Measurements from ENCODE around the gene PSMB7.

PSMB7 gene

DNA sequence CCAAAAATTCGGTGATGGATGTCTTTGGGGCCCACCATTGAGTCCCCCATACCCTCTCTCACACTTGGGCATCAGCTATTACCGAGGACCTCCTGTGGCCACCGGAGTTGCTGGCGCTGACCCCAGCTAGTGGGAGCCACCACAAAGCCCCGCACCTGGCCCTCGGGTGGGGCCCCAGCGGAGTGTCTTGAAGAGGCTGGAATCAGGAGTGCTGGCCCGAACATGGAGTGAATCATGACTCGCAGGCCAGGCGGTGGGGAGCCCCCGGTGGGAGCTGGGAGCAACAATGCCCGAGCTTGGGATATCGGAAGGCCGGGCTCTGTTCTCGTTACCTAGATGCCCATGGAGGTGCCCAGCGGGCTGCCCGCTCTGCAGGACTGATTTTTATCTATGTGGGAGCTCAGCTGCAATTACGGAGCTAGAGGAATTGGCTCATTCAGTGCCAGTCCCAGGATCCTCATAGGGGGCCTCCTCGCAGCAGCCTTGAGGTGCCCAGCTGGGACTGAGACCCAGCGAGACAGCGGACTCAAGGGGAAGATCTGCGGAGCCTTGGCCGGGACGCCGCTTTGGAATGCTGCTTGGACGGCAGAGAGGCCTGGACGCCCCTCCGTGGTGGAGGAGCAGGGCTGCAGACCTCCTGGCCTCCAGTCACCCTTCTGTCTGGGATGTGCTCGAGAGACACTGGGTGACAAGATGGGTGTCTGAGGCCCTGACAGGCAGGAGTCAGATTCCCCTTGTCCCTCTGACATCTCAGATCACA lies 70.8 kb downstream of the PSMB7 start:
- Histone ChIP-seq H3K4me1 (ENCODE audit: control insufficient read depth, low read depth, low read length) (peaks cover 13% of the 10 kb centered on the region), H3K27ac (ENCODE audit: low read length) (no peak overlapping the region), H3K9ac (ENCODE audit: low read length) (no peak overlapping the region), H3K4me3 (ENCODE audit: low read length) (no peak overlapping the region), H3K36me3 (ENCODE audit: control insufficient read depth, low read depth, low read length) (peaks cover 12% of the 10 kb centered on the region), H3K9me3 (ENCODE audit: control insufficient read depth, low read depth, low read length) (no peaks in the 10 kb centered on the region), H3K27me3 (ENCODE audit: control insufficient read depth, insufficient read depth, low read length) (no peaks in the 10 kb centered on the region)

DNA sequence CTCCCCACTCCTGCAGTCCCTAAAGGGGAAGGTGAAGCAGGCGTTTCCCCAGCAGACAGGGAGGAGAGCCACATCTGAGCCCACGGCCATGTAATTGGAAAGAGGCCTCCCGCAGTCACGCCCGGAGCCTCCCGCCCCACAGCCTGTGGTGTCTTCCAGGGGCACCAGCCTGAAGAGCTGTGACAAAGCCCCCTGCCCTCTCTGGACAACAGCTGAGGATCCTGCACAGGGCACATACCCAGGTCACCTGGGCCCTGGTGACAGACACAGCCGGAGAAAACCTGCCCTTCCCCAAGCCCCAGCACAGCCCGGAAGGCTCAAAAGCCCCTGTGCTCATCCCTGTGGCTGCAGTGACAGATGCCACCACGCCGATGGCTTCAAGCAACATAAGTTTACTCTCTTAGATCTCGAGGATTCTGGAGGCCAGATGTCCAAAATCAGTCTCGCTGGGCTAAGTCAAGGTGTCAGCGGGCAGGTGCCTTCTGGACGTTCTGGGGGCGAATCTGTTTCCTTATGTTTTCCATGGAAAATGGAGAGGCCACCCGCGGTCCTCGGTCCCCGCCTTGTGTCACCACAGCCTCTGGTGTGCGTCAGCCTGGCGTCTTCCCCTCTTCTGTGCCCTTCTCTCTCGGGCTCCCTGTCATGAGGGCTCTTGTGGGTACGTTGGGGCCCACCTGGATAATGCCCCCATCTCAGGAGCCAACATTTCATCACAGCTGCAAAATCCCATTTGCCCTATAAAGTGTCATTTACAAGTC lies 71.5 kb downstream of the PSMB7 start:
- Histone ChIP-seq H3K9me3 (ENCODE audit: control insufficient read depth, low read depth, low read length) (no peaks in the 10 kb centered on the region), H3K9ac (ENCODE audit: low read length) (no peak overlapping the region), H3K4me1 (ENCODE audit: control insufficient read depth, low read depth, low read length) (peaks cover 13% of the 10 kb centered on the region), H3K4me3 (ENCODE audit: low read length) (no peak overlapping the region), H3K36me3 (ENCODE audit: control insufficient read depth, low read depth, low read length) (peaks cover 6% of the 10 kb centered on the region), H3K27me3 (ENCODE audit: control insufficient read depth, insufficient read depth, low read length) (no peaks in the 10 kb centered on the region), H3K27ac (ENCODE audit: low read length) (no peak overlapping the region)

DNA sequence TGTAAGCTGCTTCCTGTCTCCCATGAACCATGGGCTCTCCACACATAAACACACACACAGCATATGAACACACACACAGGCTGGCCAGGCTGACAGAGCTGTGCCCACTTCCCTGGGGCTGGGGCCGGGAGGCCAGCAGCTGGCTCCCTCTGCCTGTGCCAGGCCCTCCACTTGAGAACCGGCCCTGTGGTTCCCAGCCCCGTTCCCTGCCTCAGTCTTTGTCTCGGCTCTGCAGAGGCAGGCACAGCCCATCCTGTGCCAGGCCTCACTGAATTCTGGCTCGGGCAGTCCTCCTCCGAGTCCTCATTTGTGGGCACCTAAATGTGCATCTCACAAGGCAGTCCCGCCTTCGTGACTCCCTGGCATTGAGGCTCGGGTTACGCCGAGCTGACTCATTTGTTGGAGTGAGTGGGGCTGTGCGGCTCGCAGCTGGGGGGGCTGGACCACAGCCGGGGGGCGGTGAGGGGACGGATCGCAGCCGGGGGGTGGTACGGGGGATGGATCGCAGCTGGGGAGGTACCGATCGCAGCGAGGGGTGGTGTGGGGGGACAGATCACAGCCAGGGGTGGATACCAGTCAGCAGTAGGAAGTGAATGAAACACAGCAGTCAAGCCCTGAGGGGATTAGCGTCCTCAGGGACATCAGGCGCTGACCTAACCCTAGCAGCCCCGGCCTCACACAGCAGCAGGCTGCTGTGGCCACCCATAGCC lies 72.3 kb downstream of the PSMB7 start:
- Histone ChIP-seq H3K27ac (ENCODE audit: low read length) (no peak overlapping the region), H3K9me3 (ENCODE audit: control insufficient read depth, low read depth, low read length) (no peaks in the 10 kb centered on the region), H3K9ac (ENCODE audit: low read length) (no peak overlapping the region), H3K27me3 (ENCODE audit: control insufficient read depth, insufficient read depth, low read length) (no peaks in the 10 kb centered on the region), H3K4me3 (ENCODE audit: low read length) (no peak overlapping the region), H3K36me3 (ENCODE audit: control insufficient read depth, low read depth, low read length) (no peaks in the 10 kb centered on the region), H3K4me1 (ENCODE audit: control insufficient read depth, low read depth, low read length) (peaks cover 13% of the 10 kb centered on the region)

DNA sequence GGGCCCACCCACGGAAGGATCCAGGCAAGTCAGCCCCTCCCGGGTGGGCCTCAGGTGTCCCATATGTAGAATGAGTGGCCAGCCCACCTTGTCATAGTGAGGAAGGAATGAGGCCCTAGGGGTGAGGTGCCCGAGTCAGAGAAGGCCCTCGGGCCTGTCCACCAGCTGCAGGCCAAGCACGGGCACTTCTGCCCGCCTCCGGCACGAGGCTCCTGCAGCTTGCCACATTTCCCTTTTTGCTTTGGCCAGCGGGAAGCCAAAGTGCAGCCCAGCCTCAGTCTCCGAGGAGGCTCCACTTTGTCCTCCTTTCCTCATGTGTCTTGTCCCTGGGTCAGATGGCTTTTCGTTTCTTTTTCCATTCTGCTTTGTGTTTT lies 72.9 kb downstream of the PSMB7 start:
- no peaks in the 10 kb centered on the region for H3K36me3 ChIP-seq (ENCODE audit: control insufficient read depth, low read depth, low read length)
- no peak overlapping the region for H3K4me3 ChIP-seq (ENCODE audit: low read length)
- H3K27ac ChIP-seq (ENCODE audit: low read length) = no peak overlapping the region
- no peaks in the 10 kb centered on the region for H3K27me3 ChIP-seq (ENCODE audit: control insufficient read depth, insufficient read depth, low read length)
- H3K9ac ChIP-seq (ENCODE audit: low read length) = no peak overlapping the region
- H3K4me1 ChIP-seq (ENCODE audit: control insufficient read depth, low read depth, low read length) = peaks cover 13% of the 10 kb centered on the region
- no peaks in the 10 kb centered on the region for H3K9me3 ChIP-seq (ENCODE audit: control insufficient read depth, low read depth, low read length)

DNA sequence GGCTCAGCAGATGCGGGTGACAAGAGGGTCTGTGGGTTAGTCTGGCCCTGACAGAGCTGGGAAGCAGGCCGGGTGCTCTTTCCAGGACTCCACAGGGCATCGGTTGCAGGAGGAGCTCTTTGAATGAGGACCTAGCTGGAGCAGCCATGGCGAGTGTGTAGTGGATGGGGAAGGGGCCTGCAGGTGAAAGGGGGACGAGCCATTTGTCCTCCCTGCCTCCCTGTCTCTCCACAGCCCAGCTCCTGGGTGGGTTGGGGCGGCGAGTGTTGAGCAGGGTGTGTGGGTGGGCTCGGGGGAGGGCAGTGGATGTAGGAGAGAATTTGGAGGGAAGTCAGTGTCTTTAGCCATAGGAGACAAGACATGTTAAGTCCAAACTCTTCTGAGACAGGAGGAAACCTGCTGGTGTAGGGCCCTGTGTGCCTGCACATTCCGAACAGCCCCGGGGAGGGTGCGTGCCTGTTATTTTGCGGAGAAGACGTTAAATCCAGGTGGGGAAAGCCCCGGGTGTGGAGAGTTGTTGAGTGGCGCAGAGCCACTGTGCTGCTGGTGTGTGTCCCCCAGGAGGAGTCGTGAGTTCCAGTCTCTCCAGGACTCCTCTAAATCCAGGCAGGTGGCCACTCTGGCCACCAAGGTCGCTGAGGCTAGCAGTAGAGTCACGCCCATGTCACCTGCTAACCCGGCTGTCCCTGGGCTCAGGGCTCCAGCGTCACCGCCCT lies 73.6 kb downstream of the PSMB7 start:
- Histone ChIP-seq H3K4me3 (ENCODE audit: low read length) (no peak overlapping the region), H3K27ac (ENCODE audit: low read length) (no peak overlapping the region), H3K4me1 (ENCODE audit: control insufficient read depth, low read depth, low read length) (peaks cover 13% of the 10 kb centered on the region), H3K27me3 (ENCODE audit: control insufficient read depth, insufficient read depth, low read length) (no peaks in the 10 kb centered on the region), H3K9ac (ENCODE audit: low read length) (no peak overlapping the region), H3K9me3 (ENCODE audit: control insufficient read depth, low read depth, low read length) (no peaks in the 10 kb centered on the region), H3K36me3 (ENCODE audit: control insufficient read depth, low read depth, low read length) (no peaks in the 10 kb centered on the region)

DNA sequence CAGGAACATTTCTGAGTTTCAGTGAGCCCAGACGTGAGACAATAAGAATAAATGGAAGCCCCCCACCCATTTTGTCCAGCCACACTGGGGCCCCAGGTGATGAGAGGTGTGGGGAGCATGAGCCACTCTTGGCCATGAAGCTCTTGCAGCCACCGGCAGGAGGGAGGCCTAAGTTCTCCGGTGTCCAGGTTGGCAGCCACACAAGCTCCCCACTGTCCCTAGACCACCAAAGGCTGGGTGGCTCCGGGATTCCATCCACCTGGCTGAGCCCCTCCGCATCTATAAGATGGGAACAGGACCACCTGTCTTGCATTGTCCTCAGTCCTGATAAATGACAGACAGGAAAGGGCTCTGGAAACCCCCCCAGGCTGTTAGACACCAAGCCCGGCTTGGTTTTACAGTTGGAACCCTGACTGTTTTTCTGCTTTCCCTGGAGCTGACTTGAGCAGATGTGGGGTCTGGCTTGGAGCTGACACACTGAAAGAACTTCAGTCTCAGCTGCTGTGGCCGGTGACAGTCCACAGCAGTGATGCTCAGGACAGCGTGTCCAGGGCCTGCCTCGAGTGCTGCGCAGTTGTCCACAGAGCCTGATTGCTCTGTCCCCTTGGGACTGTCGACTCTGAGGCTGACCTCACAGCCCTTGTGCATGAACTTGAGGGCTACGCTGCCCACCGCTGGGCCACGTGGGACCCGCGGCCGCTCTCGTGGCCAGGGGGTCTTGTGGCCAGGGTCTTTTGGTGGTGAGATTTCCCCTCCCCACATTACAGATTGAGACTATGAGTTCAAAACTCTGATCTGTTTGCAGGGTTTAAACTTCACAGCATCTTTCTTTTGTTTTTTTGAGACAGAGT lies 74.8 kb downstream of the PSMB7 start:
- Histone ChIP-seq H3K27ac (ENCODE audit: low read length) (peak overlapping the region; percentile 14), H3K9me3 (ENCODE audit: control insufficient read depth, low read depth, low read length) (no peaks in the 10 kb centered on the region), H3K4me3 (ENCODE audit: low read length) (no peak overlapping the region), H3K36me3 (ENCODE audit: control insufficient read depth, low read depth, low read length) (no peaks in the 10 kb centered on the region), H3K9ac (ENCODE audit: low read length) (no peak overlapping the region), H3K27me3 (ENCODE audit: control insufficient read depth, insufficient read depth, low read length) (no peaks in the 10 kb centered on the region), H3K4me1 (ENCODE audit: control insufficient read depth, low read depth, low read length) (peaks cover 13% of the 10 kb centered on the region)

DNA sequence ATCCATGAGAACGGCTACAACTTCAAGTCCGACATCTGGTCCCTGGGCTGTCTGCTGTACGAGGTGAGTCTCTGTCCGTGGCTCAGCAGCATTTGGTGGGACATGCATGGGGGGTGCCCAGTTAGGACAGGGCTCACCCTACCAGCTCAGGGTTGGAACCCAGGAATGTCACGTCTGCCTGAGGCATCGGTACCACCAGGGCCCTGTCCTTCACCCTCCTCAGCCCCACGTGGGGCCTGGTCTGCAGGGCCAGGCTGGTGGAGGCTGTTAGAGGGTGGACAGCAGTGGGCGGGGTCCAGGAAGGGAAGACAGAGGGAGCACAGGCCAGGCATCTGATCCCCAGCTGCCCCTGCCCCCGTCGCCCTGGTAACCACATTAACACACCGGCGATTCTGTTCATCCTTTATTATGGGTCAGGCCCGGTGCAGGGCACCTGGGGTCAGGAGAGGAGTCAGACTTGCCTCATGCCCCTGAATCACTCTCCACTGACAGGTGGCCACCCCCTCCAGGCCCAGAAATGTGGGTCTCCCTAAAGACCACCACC lies 75.6 kb downstream of the PSMB7 start:
- Histone ChIP-seq H3K27me3 (ENCODE audit: control insufficient read depth, insufficient read depth, low read length) (no peaks in the 10 kb centered on the region), H3K9ac (ENCODE audit: low read length) (no peak overlapping the region), H3K4me1 (ENCODE audit: control insufficient read depth, low read depth, low read length) (peaks cover 13% of the 10 kb centered on the region), H3K27ac (ENCODE audit: low read length) (peak overlapping the region; percentile 14), H3K9me3 (ENCODE audit: control insufficient read depth, low read depth, low read length) (no peaks in the 10 kb centered on the region), H3K4me3 (ENCODE audit: low read length) (no peak overlapping the region), H3K36me3 (ENCODE audit: control insufficient read depth, low read depth, low read length) (no peaks in the 10 kb centered on the region)

DNA sequence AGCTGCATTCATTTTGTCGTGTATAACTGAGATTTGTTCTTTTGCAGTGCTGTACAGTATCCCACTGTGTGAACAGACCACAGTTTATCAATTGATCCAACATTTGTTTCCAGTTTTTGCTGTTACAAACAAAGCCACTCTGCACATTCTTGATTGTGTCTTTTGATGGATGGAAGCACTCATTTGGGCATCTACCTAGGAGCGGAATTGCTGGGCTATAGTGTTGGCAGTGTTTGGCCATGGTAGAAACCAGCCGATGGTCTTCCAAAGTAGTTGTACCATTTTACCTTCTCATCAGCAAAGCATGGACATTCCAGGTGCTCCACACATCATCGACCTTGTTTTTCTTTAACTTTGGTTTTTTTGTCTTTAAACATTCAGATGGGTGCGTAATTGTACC lies 77.7 kb downstream of the PSMB7 start:
- Histone ChIP-seq H3K36me3 (ENCODE audit: control insufficient read depth, low read depth, low read length) (no peaks in the 10 kb centered on the region), H3K9me3 (ENCODE audit: control insufficient read depth, low read depth, low read length) (no peaks in the 10 kb centered on the region), H3K9ac (ENCODE audit: low read length) (no peak overlapping the region), H3K27me3 (ENCODE audit: control insufficient read depth, insufficient read depth, low read length) (no peaks in the 10 kb centered on the region), H3K27ac (ENCODE audit: low read length) (no peak overlapping the region), H3K4me1 (ENCODE audit: control insufficient read depth, low read depth, low read length) (peaks cover 4% of the 10 kb centered on the region), H3K4me3 (ENCODE audit: low read length) (no peak overlapping the region)

DNA sequence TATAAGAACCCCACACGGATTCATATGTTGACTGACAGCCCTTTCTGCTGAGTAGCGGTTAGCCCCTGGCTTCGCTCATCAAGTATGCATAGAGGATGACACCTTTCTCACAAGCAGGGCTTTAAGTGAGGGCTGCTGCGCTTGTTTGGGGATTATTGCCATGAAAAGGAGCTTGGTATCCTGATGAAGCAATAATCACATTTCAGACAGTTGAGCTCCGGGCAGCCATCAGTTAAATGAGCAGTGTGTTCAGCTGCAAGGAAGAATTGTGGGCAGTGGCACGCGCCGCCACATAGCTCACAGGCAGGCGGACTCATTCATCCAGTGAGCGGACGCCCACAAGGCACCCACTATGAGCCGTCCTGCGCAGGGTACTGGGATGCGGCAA lies 79.9 kb downstream of the PSMB7 start:
- Histone ChIP-seq H3K9ac (ENCODE audit: low read length) (no peak overlapping the region), H3K27ac (ENCODE audit: low read length) (no peak overlapping the region), H3K9me3 (ENCODE audit: control insufficient read depth, low read depth, low read length) (no peaks in the 10 kb centered on the region), H3K4me3 (ENCODE audit: low read length) (no peak overlapping the region), H3K4me1 (ENCODE audit: control insufficient read depth, low read depth, low read length) (peaks cover 3% of the 10 kb centered on the region), H3K36me3 (ENCODE audit: control insufficient read depth, low read depth, low read length) (no peaks in the 10 kb centered on the region), H3K27me3 (ENCODE audit: control insufficient read depth, insufficient read depth, low read length) (no peaks in the 10 kb centered on the region)

DNA sequence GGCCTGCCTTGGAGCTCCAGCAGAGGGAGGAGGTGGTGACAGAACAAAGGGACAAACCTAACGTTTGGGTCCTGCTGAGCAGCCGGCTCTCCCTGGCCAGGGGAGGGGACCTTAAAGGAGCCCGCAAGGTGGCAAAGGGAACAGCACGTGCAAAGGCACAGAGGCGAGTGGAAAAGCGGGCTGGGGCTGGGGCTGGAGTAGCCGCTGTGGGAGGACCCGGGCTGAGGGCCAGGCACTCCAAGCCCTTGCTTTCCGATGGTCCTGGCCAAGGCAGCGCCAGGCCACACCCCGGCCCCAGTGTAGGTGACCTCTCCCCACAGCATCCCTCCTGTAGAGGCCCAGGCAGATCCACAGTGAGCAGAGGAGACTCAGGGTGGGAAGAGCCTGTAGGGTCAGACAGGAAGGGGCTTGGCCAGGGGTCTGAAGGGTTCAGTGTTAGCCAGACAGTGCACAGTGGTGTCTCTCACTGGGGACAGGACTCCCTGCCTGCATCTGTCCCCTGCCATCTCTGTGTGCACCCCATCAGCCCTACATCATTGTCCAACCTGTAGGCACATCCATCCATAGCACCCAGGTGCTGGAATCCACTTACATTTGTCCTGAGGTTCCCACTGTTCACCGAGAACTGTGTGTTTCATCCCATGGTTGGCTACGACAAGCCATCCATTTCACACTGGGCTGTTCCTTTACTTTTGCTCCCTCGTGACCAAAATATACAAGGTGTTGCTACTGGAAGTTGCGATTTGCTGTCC lies 80.5 kb downstream of the PSMB7 start:
- H3K27ac ChIP-seq (ENCODE audit: low read length) = no peak overlapping the region
- no peaks in the 10 kb centered on the region for H3K36me3 ChIP-seq (ENCODE audit: control insufficient read depth, low read depth, low read length)
- H3K27me3 ChIP-seq (ENCODE audit: control insufficient read depth, insufficient read depth, low read length) = no peaks in the 10 kb centered on the region
- no peak overlapping the region for H3K9ac ChIP-seq (ENCODE audit: low read length)
- H3K4me1 ChIP-seq (ENCODE audit: control insufficient read depth, low read depth, low read length) = no peaks in the 10 kb centered on the region
- H3K9me3 ChIP-seq (ENCODE audit: control insufficient read depth, low read depth, low read length) = no peaks in the 10 kb centered on the region
- no peak overlapping the region for H3K4me3 ChIP-seq (ENCODE audit: low read length)
